Tibial artery (tissue), 4 donors: ENCODE measurements around the gene POLR3GL.

ENCODE experiments used
- DNase-seq, 2 donors: peaks; one replicate each; pipeline ENCODE4 v3.0.0-alpha.2; 2019
- H3K27ac ChIP-seq, 2 donors: fragments of 200-600 bp; sonication (generic) in 1 of 2; 1 replicate in 1 of 2; 2 replicates in 1 of 2; pipeline ENCODE4 v1.5.1; 2018 to 2019; ENCODE audit warnings: mild to moderate bottlenecking in 1 of 2
- H3K27me3 ChIP-seq, 2 donors: fragments of 200-600 bp; sonication (generic) in 1 of 2; one replicate each; pipeline versions ENCODE4 v1.5.1 to v1.6.0; 2016 to 2019
- H3K36me3 ChIP-seq, 3 donors: fragments of 200-600 bp; sonication (generic) in 2 of 3; one replicate each; pipeline ENCODE4 v1.5.1; 2016 to 2019; ENCODE audit warnings: mild to moderate bottlenecking in 2 of 3
- H3K4me1 ChIP-seq, 4 donors: fragments of 200-600 bp; sonication (generic) in 2 of 4; 1 replicate in 3 of 4; 2 replicates in 1 of 4; pipeline ENCODE4 v1.5.1; 2016 to 2019
- H3K4me3 ChIP-seq, 2 donors: fragments of 200-600 bp; sonication (generic) in 1 of 2; 1 replicate in 1 of 2; 2 replicates in 1 of 2; pipeline ENCODE4 v1.5.1; 2018 to 2019; ENCODE audit warnings: mild to moderate bottlenecking in 2 of 2
- H3K9me3 ChIP-seq, 3 donors: fragments of 200-600 bp; sonication (generic) in 1 of 3; one replicate each; pipeline ENCODE4 v1.5.1; 2016 to 2019
- CTCF ChIP-seq, 2 experiments: fragments of 200-600 bp in 1 of 2; fragments of 450-650 bp in 1 of 2; IDR thresholded peaks; one replicate each; pipeline ENCODE4 v1.5.1; 2017 to 2019; ENCODE audit warnings: antibody characterized with exemption in 2 of 2, mild to moderate bottlenecking in 1 of 2, moderate library complexity in 1 of 2
- intact Hi-C: fragments of 100-400 bp; cut with DNase I; formaldehyde crosslinking; loops from one replicate; pipeline ENCODE4 v1.15.0; 2023; ENCODE audit warnings: low total_unique reads

POLR3GL gene

GRCh38 chr1:145942405-145942804, 22.1 kb upstream of the POLR3GL start:
- Histone ChIP-seq H3K4me1 (no peaks in the 10 kb centered on the region), H3K9me3 (no peaks in the 10 kb centered on the region), H3K27me3 (no peaks in the 10 kb centered on the region), H3K27ac (no peak overlapping the region), H3K36me3 (peaks cover 21 to 52% (median 33%) of the 10 kb centered on the region in 3 donors), H3K4me3 (no peak overlapping the region)
- TF ChIP-seq CTCF (IDR thresholded peaks at IDR 0.05), result no peak
- intact Hi-C loops, result no loop called here
- no peak for DNase-seq

- H3K4me3 ChIP-seq, result no peak overlapping the region
- no peaks in the 10 kb centered on the region for H3K4me1 ChIP-seq
- H3K9me3 ChIP-seq, result no peaks in the 10 kb centered on the region
- no peaks in the 10 kb centered on the region for H3K27me3 ChIP-seq
- H3K36me3 ChIP-seq, result peaks cover 19 to 49% (median 32%) of the 10 kb centered on the region in 3 donors
- no peak overlapping the region for H3K27ac ChIP-seq
- intact Hi-C loops, result no loop called here
- DNase-seq, result no peak
- no peak for TF ChIP-seq CTCF (IDR thresholded peaks at IDR 0.05)
Observed at GRCh38 chr1:145942871-145943270, 21.6 kb upstream of the POLR3GL start.

- TF ChIP-seq CTCF (IDR thresholded peaks at IDR 0.05), result no peak
- no peak for DNase-seq
- peaks cover 0 to 7% (median under 1%) of the 10 kb centered on the region in 4 donors for H3K4me1 ChIP-seq
- no peaks in the 10 kb centered on the region for H3K9me3 ChIP-seq
- H3K27me3 ChIP-seq, result no peaks in the 10 kb centered on the region
- no peak overlapping the region for H3K27ac ChIP-seq
- intact Hi-C loops, result no loop called here
- H3K36me3 ChIP-seq, result peaks cover 17 to 51% (median 32%) of the 10 kb centered on the region in 3 donors
- H3K4me3 ChIP-seq, result no peak overlapping the region
Observed at GRCh38 chr1:145944532-145944931, 20.0 kb upstream of the POLR3GL start.

- TF ChIP-seq CTCF (IDR thresholded peaks at IDR 0.05), result no peak
- Histone ChIP-seq H3K9me3 (no peaks in the 10 kb centered on the region), H3K4me1 (peaks cover 0 to 22% (median 7%) of the 10 kb centered on the region in 4 donors), H3K27me3 (no peaks in the 10 kb centered on the region), H3K36me3 (peaks cover 13 to 55% (median 32%) of the 10 kb centered on the region in 3 donors), H3K4me3 (no peak overlapping the region), H3K27ac (no peak overlapping the region)
- DNase-seq, result no peak
- intact Hi-C loops, result no loop called here
Observed at GRCh38 chr1:145946477-145946986, 18.0 kb upstream of the POLR3GL start.

GRCh38 chr1:145947551-145947950, 16.9 kb upstream of the POLR3GL start:
- Histone ChIP-seq H3K27me3 (no peaks in the 10 kb centered on the region), H3K4me1 (peaks cover 0 to 30% (median 9%) of the 10 kb centered on the region in 4 donors), H3K36me3 (peaks cover 4 to 45% (median 28%) of the 10 kb centered on the region in 3 donors), H3K4me3 (no peak overlapping the region), H3K27ac (no peak overlapping the region), H3K9me3 (no peaks in the 10 kb centered on the region)
- intact Hi-C loops, result no loop called here
- no peak for DNase-seq
- TF ChIP-seq CTCF (IDR thresholded peaks at IDR 0.05), result no peak

- Histone ChIP-seq H3K36me3 (peaks cover 4 to 28% (median 14%) of the 10 kb centered on the region in 3 donors), H3K27ac (no peak overlapping the region), H3K4me1 (peaks cover 0 to 45% (median 19%) of the 10 kb centered on the region in 4 donors), H3K27me3 (no peaks in the 10 kb centered on the region), H3K9me3 (no peaks in the 10 kb centered on the region), H3K4me3 (no peak overlapping the region)
- TF ChIP-seq CTCF (IDR thresholded peaks at IDR 0.05), result no peak
- intact Hi-C loops, result no loop called here
- DNase-seq, result no peak
Observed at GRCh38 chr1:145949219-145949618, 15.3 kb upstream of the POLR3GL start.
